Lower leg skin (tissue), 3 donors: ENCODE data around the gene SLC11A2.

ENCODE experiments used
- CTCF ChIP-seq, 3 donors: fragments of 450-650 bp; IDR thresholded peaks; one replicate each; pipeline ENCODE4 v1.5.1; 2016; ENCODE audit warnings: antibody characterized with exemption in 3 of 3, mild to moderate bottlenecking in 3 of 3, moderate library complexity in 2 of 3
- POLR2A ChIP-seq, 2 donors: fragments of 450-650 bp; IDR thresholded peaks; one replicate each; pipeline ENCODE4 v1.6.1; 2016 to 2017; ENCODE audit warnings: antibody characterized with exemption in 2 of 2, mild to moderate bottlenecking in 1 of 2, moderate library complexity in 1 of 2

DNA sequence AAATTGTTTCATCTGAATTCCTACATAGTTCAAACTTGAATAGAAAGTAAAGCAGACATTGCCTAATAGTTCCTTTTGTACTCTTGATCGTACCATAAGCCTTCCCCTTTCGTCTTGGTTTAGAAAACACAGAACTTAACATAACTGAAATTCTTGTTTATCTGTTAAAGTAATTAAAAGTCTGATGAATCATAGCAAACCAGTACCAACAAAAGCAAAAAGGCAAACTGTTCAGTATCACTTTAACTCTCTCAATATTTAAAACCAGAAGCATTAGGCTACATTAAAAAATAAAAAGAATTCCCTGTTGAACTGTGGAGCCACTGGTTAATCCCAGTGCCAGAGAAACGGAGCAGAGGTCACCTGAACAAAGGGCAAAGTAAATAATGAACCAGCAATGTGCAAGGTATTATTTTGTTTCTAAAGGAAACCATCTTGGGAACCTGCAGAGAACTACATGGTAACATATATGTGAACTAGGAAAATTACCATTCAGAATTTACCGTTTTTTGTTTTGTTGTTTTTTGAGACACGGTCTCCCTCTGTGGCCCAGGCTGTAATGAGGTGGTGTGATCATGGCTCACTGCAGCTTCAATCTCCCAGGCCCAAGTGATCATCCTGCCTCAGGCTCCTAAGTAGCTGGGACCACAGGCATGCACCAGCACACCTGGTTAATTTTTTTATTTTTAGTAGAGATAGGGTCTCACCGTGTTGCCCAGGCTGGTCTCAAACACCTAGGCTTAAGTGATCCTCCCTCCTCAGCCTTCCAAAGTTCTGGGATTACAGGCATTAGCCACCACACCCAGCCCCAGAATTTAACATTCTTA is 91.0 kb downstream of the SLC11A2 start:
- TF ChIP-seq CTCF (IDR thresholded peaks at IDR 0.05), result no peak
- no peak for TF ChIP-seq POLR2A (IDR thresholded peaks at IDR 0.05)
